Endothelial cell (in vitro differentiated cells): ENCODE measurements around the gene MORF4L1. TPM values are rescaled to one million over a fixed set of nuclear protein-coding genes. Genes with fewer than 3 reads are reported as not detected.

Experiments used
- DNase-seq: peaks from one replicate; pipeline ENCODE4 v3.0.0; 2021; ENCODE audit warnings: low spot score
- H3K27ac Mint-ChIP-seq: one replicate; pipeline ENCODE4 v1.8.0; 2021; ENCODE audit warnings: mixed read lengths, inconsistent platforms; ENCODE audit not compliant: unreplicated experiment
- H3K27me3 Mint-ChIP-seq: one replicate; pipeline ENCODE4 v1.8.0; 2021; ENCODE audit warnings: mild to moderate bottlenecking, moderate library complexity, mixed read lengths, inconsistent platforms; ENCODE audit not compliant: unreplicated experiment
- H3K36me3 Mint-ChIP-seq: one replicate; pipeline ENCODE4 v1.8.0; 2021; ENCODE audit warnings: mild to moderate bottlenecking, low read depth, mixed read lengths, inconsistent platforms; ENCODE audit not compliant: unreplicated experiment
- H3K4me1 Mint-ChIP-seq: one replicate; pipeline ENCODE4 v1.8.0; 2021; ENCODE audit warnings: mild to moderate bottlenecking, mixed read lengths, inconsistent platforms; ENCODE audit not compliant: unreplicated experiment
- H3K4me3 Mint-ChIP-seq: one replicate; pipeline ENCODE4 v1.8.0; 2021; ENCODE audit warnings: mild to moderate bottlenecking, mixed read lengths, inconsistent platforms; ENCODE audit not compliant: unreplicated experiment
- H3K9me3 Mint-ChIP-seq: one replicate; pipeline ENCODE4 v1.8.0; 2021; ENCODE audit warnings: mixed read lengths, inconsistent platforms; ENCODE audit not compliant: unreplicated experiment
- total RNA-seq: library from RNA; stranded (reverse); fragmentation: NEBNext Ultra II Directional; extraction: Animal tissue kit (Norgen Biotek cat#: 25700); gene quantifications from one replicate; pipeline ENCODE4 v1.2.1, GENCODE V29; 2021; ENCODE audit not compliant: unreplicated experiment
- TF ChIP-seq, protein P1 (sequence below): fragments of 200-600 bp; sonication (generic); IDR thresholded peaks from one replicate; pipeline ENCODE4 v1.5.0; 2021; ENCODE audit warnings: antibody characterized with exemption; ENCODE audit not compliant: unreplicated experiment

Gene MORF4L1
- total RNA-seq, 1 donor from 2014 or later = 347 TPM

DNA sequence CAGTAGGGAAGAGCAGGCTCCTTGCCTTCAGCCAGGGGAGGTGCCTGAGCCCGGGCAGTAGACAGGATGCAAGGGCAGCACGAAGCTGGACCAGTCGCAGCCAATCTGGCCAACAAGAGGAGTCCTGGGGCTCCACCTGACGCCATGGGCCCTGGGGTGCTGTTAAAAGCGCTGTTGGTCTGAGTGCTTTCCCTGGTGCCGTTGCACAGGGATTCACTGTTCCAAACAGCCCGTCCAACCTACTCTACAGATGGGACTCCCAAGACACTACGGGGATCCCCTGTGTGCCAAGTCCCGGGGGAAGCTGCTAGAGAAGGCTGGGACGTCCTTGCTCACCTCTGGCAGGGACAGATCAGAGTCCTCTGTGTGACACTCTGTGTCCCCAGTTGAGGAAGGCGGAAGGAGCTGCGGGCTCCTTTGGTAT, 71.5 kb downstream of the MORF4L1 start:
- DNase-seq = no peak
- TF ChIP-seq, protein P1, sequence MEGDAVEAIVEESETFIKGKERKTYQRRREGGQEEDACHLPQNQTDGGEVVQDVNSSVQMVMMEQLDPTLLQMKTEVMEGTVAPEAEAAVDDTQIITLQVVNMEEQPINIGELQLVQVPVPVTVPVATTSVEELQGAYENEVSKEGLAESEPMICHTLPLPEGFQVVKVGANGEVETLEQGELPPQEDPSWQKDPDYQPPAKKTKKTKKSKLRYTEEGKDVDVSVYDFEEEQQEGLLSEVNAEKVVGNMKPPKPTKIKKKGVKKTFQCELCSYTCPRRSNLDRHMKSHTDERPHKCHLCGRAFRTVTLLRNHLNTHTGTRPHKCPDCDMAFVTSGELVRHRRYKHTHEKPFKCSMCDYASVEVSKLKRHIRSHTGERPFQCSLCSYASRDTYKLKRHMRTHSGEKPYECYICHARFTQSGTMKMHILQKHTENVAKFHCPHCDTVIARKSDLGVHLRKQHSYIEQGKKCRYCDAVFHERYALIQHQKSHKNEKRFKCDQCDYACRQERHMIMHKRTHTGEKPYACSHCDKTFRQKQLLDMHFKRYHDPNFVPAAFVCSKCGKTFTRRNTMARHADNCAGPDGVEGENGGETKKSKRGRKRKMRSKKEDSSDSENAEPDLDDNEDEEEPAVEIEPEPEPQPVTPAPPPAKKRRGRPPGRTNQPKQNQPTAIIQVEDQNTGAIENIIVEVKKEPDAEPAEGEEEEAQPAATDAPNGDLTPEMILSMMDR = no peak
- no peak overlapping the region for H3K4me3 Mint-ChIP-seq
- H3K27ac Mint-ChIP-seq = no peak overlapping the region
- no peaks in the 10 kb centered on the region for H3K36me3 Mint-ChIP-seq
- peaks cover 7% of the 10 kb centered on the region for H3K27me3 Mint-ChIP-seq
- H3K4me1 Mint-ChIP-seq = peaks cover 2% of the 10 kb centered on the region
- no peaks in the 10 kb centered on the region for H3K9me3 Mint-ChIP-seq

DNA sequence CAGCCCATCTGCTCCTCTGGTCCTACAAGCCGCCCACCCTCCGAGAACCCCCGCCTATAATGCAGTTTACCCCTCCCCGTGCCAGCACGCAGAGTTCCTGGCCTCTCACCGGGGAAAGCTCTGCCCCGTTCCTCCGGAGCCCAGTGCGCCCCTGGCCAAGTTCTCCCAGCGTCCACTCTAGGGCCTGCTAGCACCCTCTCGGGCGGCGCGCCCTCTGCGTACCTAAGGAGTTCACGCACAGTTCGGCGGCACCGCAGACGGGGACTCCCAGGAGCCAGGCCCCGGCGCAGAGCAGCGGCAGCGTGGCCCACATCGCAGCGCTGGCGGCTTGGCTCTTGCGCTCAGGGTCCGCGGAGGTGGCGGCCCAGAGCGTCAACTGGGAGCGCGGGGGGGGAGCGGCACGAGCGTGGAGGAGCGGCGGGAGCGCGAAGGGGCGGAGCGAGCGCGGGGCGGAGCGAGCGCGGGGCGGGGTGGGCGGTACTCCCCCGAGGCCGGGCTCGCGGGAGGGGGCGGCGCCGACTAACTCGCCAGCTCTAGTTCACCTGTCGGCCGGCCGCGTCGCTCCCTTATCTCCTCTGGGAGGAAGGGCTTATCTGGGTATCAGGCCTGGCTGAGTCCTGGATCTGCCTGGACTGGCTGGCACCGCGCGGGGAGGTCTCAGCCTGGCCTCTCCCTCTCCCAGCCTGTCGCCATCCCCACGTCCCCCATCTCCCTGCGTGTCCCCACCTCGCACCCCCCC, 72.1 kb downstream of the MORF4L1 start, which contains the start of gene CTSH:
CTSH (minus strand) TSS at position 378 of the 739 bp plus-strand sequence; CDS start at position 313, 65 bp downstream.
- no peaks in the 10 kb centered on the region for H3K36me3 Mint-ChIP-seq
- H3K27me3 Mint-ChIP-seq = peaks cover 7% of the 10 kb centered on the region
- no peak within 1 kb of the TSS for H3K4me3 Mint-ChIP-seq
- no peaks in the 10 kb centered on the region for H3K4me1 Mint-ChIP-seq
- TF ChIP-seq, protein P1 = no peak
- H3K27ac Mint-ChIP-seq = no peak within 1 kb of the TSS
- peak; percentile 52 for DNase-seq
- H3K9me3 Mint-ChIP-seq = no peaks in the 10 kb centered on the region

DNA sequence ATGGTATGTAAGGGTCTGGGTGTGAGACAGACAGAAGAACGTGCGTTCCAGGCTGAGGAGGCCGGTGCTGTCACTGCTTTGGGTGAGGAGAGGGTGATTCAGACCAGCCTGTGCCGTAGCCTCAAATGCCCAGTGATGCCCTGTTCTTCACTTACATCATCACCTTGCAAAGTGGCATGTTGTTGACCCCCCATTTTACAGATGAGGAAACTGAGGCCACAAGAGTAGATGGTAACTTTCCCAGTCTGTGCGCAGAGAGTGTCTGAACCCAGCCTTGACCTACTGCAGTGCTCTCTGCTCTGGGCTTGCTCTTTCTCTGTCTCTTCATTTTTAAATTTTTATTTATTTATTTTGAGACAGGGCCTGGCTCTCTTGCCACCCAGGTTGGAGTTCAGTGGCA, 73.8 kb downstream of the MORF4L1 start:
- Mint-ChIP-seq H3K27ac (no peak overlapping the region), H3K4me1 (peaks cover 6% of the 10 kb centered on the region), H3K4me3 (no peak overlapping the region), H3K36me3 (no peaks in the 10 kb centered on the region), H3K27me3 (peaks cover 7% of the 10 kb centered on the region), H3K9me3 (no peaks in the 10 kb centered on the region)
- TF ChIP-seq, protein P1 = no peak
- no peak for DNase-seq

DNA sequence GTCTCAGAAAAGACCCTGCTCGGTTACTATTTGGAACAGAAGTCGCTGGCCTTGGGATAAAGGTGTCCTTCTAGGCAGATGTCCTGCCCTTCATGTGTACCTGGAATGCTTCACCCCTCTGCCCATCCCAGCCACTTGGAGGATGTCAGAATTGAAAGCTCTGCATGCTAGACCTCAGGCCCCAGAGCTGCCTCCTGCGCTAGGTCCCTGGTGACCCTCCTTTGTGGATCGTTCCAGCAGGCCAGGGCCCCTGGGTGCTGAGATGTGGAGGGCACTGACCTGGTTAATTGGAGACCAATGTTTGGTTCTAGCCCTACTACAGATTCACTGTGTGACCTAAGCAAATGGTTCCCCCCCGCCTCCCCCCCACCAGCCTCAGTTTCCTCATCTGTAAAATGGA, 74.8 kb downstream of the MORF4L1 start:
- H3K4me3 Mint-ChIP-seq = no peak overlapping the region
- DNase-seq = no peak
- H3K9me3 Mint-ChIP-seq = no peaks in the 10 kb centered on the region
- TF ChIP-seq, protein P1 = no peak
- no peak overlapping the region for H3K27ac Mint-ChIP-seq
- no peaks in the 10 kb centered on the region for H3K36me3 Mint-ChIP-seq
- H3K4me1 Mint-ChIP-seq = peaks cover 10% of the 10 kb centered on the region
- H3K27me3 Mint-ChIP-seq = peaks cover 7% of the 10 kb centered on the region

Other genes with a start within 250 kb of the MORF4L1 start
- gene CHRNB4, start 231.7 kb upstream of the MORF4L1 start, total RNA-seq = not detected
- gene ADAMTS7, start 61.4 kb upstream of the MORF4L1 start, total RNA-seq = 55.1 TPM
- gene CTSH, start 72.2 kb downstream of the MORF4L1 start, total RNA-seq = 10.0 TPM
- gene RASGRF1, start 217.9 kb downstream of the MORF4L1 start, total RNA-seq = not detected